HEK293 (cell line): ENCODE data around the gene HDLBP.

Source experiments
- CTCF ChIA-PET: fragments of 350-600 bp; formaldehyde crosslinking; extraction: SDS; loops from one replicate; lab custom pipeline; 2021; ENCODE audit warnings: antibody characterized with exemption; lab: Yijun Ruan, JAX
- POLR2A ChIA-PET: fragments of 300-600 bp; formaldehyde crosslinking; extraction: SDS; loops from one replicate; lab custom pipeline; 2020; ENCODE audit warnings: antibody characterized with exemption, inconsistent platforms; lab: Yijun Ruan, JAX
- H3K27ac ChIP-seq: fragments of 200-500 bp; sonication (Bioruptor generic); 2 replicates; pipeline ENCODE4 v1.5.1; 2014; ENCODE audit warnings: low read depth, low read length, control low read depth, inconsistent platforms; ENCODE audit errors: extremely low read depth
- H3K36me3 ChIP-seq, 2 experiments: fragments of 200-500 bp in 1 of 2; sonication (Bioruptor generic) in 1 of 2; 1 replicate in 1 of 2; 2 replicates in 1 of 2; pipeline ENCODE4 v1.5.1; 2014 to 2017; ENCODE audit warnings: inconsistent platforms in 2 of 2, low read length in 2 of 2; ENCODE audit not compliant: control insufficient read depth in 2 of 2, insufficient read depth in 1 of 2
- H3K4me1 ChIP-seq: fragments of 200-500 bp; sonication (Bioruptor generic); 2 replicates; pipeline ENCODE4 v1.5.1; 2014; ENCODE audit warnings: mild to moderate bottlenecking, low read length, inconsistent platforms; ENCODE audit not compliant: control insufficient read depth, insufficient read depth
- H3K4me3 ChIP-seq: 2 replicates; pipeline ENCODE4 v1.5.1; 2011; ENCODE audit warnings: low read depth, mild to moderate bottlenecking, control low read depth, low read length, moderate library complexity
- H3K9me3 ChIP-seq: fragments of 200-500 bp; sonication (Bioruptor generic); 2 replicates; pipeline ENCODE4 v1.5.1; 2014; ENCODE audit warnings: low read depth, low read length, inconsistent platforms; ENCODE audit not compliant: control insufficient read depth, insufficient read depth
- GFI1B ChIP-seq: fragments of 450-650 bp; formaldehyde crosslinking; IDR thresholded peaks from 2 replicates; pipeline ENCODE4 v1.5.1; 2016; ENCODE audit warnings: missing biosample characterization, missing genetic modification characterization
- KLF1 ChIP-seq: fragments of 450-650 bp; formaldehyde crosslinking; IDR thresholded peaks from 2 replicates; pipeline ENCODE4 v1.5.1; 2016; ENCODE audit warnings: missing biosample characterization, missing genetic modification characterization
- PATZ1 ChIP-seq: fragments of 450-650 bp; formaldehyde crosslinking; IDR thresholded peaks from 2 replicates; pipeline ENCODE4 v1.5.1; 2016; ENCODE audit warnings: missing biosample characterization, missing genetic modification characterization
- SP7 ChIP-seq: fragments of 450-650 bp; formaldehyde crosslinking; IDR thresholded peaks from 2 replicates; pipeline ENCODE4 v1.5.1; 2016; ENCODE audit warnings: missing biosample characterization, missing genetic modification characterization
- ZBTB44 ChIP-seq: fragments of 450-650 bp; IDR thresholded peaks from 2 replicates; pipeline ENCODE4 v1.5.1; 2018; ENCODE audit warnings: missing biosample characterization, mild to moderate bottlenecking, missing genetic modification characterization
- ZIC2 ChIP-seq: fragments of 450-650 bp; formaldehyde crosslinking; IDR thresholded peaks from 2 replicates; pipeline ENCODE4 v1.5.1; 2016; ENCODE audit warnings: missing biosample characterization, missing genetic modification characterization
- ZNF132 ChIP-seq: fragments of 450-650 bp; formaldehyde crosslinking; IDR thresholded peaks from 2 replicates; pipeline ENCODE4 v1.5.1; 2017; ENCODE audit warnings: missing biosample characterization, missing genetic modification characterization, borderline replicate concordance
- ZNF175 ChIP-seq: fragments of 450-650 bp; formaldehyde crosslinking; IDR thresholded peaks from 2 replicates; pipeline ENCODE4 v1.5.1; 2016; ENCODE audit warnings: missing biosample characterization, missing genetic modification characterization
- ZNF223 ChIP-seq: fragments of 450-650 bp; formaldehyde crosslinking; IDR thresholded peaks from 2 replicates; pipeline ENCODE4 v1.5.1; 2016; ENCODE audit warnings: missing biosample characterization, missing genetic modification characterization
- ZNF391 ChIP-seq: fragments of 450-650 bp; formaldehyde crosslinking; IDR thresholded peaks from 2 replicates; pipeline ENCODE4 v1.5.1; 2016; ENCODE audit warnings: low read depth, missing biosample characterization, missing genetic modification characterization, borderline replicate concordance
- ZNF433 ChIP-seq: fragments of 450-650 bp; formaldehyde crosslinking; IDR thresholded peaks from 2 replicates; pipeline ENCODE4 v1.5.1; 2016; ENCODE audit warnings: missing biosample characterization, missing genetic modification characterization, low read depth
- ZSCAN4 ChIP-seq: fragments of 450-650 bp; formaldehyde crosslinking; IDR thresholded peaks from 2 replicates; pipeline ENCODE4 v1.5.1; 2017; ENCODE audit warnings: missing biosample characterization, missing genetic modification characterization

HDLBP gene

GRCh38 chr2:241193271-241193670, 122.2 kb downstream of the HDLBP start:
- H3K4me1 ChIP-seq = no peaks in the 10 kb centered on the region
- H3K9me3 ChIP-seq = no peaks in the 10 kb centered on the region
- TF ChIP-seq PATZ1 (tag by site-specific recombination) (no peak), ZNF433 (tag by site-specific recombination) (no peak), ZBTB44 (tag by site-specific recombination) (no peak), ZSCAN4 (tag by site-specific recombination) (no peak), GFI1B (tag by site-specific recombination) (no peak)
- TF ChIP-seq, all 188 proteins: peak for 0
- Histone ChIP-seq H3K4me3 (no peak overlapping the region), H3K27ac (no peak overlapping the region), H3K36me3 (no peaks in the 10 kb centered on the region)
- POLR2A ChIA-PET = no interaction called here
- CTCF ChIA-PET = no interaction called here

GRCh38 chr2:241191081-241191480, 124.4 kb downstream of the HDLBP start:
- Histone ChIP-seq H3K9me3 (no peaks in the 10 kb centered on the region), H3K4me1 (no peaks in the 10 kb centered on the region), H3K27ac (no peak overlapping the region), H3K36me3 (no peaks in the 10 kb centered on the region), H3K4me3 (no peak overlapping the region)
- POLR2A ChIA-PET = no interaction called here
- no peak for TF ChIP-seq ZNF175 (tag by site-specific recombination)
- peak; percentile 96 for TF ChIP-seq KLF1
- CTCF ChIA-PET = no interaction called here

GRCh38 chr2:241190291-241190981, 125.0 kb downstream of the HDLBP start:
- ChIA-PET POLR2A (no interaction called here), CTCF (no interaction called here)
- Histone ChIP-seq H3K9me3 (no peaks in the 10 kb centered on the region), H3K4me1 (no peaks in the 10 kb centered on the region), H3K36me3 (no peaks in the 10 kb centered on the region), H3K27ac (no peak overlapping the region)
- no peak for TF ChIP-seq ZNF132 (tag by site-specific recombination)
- peak; percentile 31 for TF ChIP-seq ZIC2 (tag by site-specific recombination)
- TF ChIP-seq, all 188 proteins: peak for 1
- no peak overlapping the region for H3K4me3 ChIP-seq

GRCh38 chr2:241189856-241190201, 125.6 kb downstream of the HDLBP start:
- no peaks in the 10 kb centered on the region for H3K4me1 ChIP-seq
- H3K36me3 ChIP-seq = no peaks in the 10 kb centered on the region
- CTCF ChIA-PET = no interaction called here

More at GRCh38 chr2:241189856-241190201, 125.6 kb downstream of the HDLBP start:
- POLR2A ChIA-PET = no interaction called here
- Histone ChIP-seq H3K4me3 (no peak overlapping the region), H3K9me3 (no peaks in the 10 kb centered on the region), H3K27ac (no peak overlapping the region)
- TF ChIP-seq SP7 = no peak
- no peak for TF ChIP-seq ZNF391
- TF ChIP-seq ZNF223 (tag by site-specific recombination) = no peak
